ENCODE measurements around the gene NSMCE1.
A peak's percentile ranks its signal among the peaks of the same experiment; 100 is the strongest.

Gene NSMCE1

GRCh38 chr16:27232061-27232900 is 36.3 kb downstream of the NSMCE1 start:
- Histone ChIP-seq H3K4me3 (ENCODE audit: control insufficient read depth in 1 of 7, extremely low read depth in 1 of 7, insufficient read depth in 4 of 7, low read depth in 2 of 7, low read length in 6 of 7) (peak overlapping the region in 3 of 7 experiments; percentile 1 to 43 (median 37)), H3K27ac (ENCODE audit: insufficient read depth in 1 of 2, low read depth in 1 of 2, low read length in 2 of 2, poor library complexity in 1 of 2, severe bottlenecking in 2 of 2) (no peak overlapping the region), H3K27me3 (replicated peaks in 2 of 5; ENCODE audit: control insufficient read depth in 4 of 5, insufficient read depth in 5 of 5, low read length in 4 of 5) (no peaks in the 10 kb centered on the region), H3K4me1 (ENCODE audit: control extremely low read depth in 1 of 4, control insufficient read depth in 4 of 4, insufficient read depth in 4 of 4, low read length in 3 of 4) (peaks cover 15 to 86% (median 82%) of the 10 kb centered on the region in 4 experiments), H3K36me3 (ENCODE audit: control insufficient read depth in 4 of 4, insufficient read depth in 4 of 4, low read length in 3 of 4) (peaks cover 0 to 25% (median 6%) of the 10 kb centered on the region in 4 experiments), H3K9me3 (ENCODE audit: control extremely low read depth in 1 of 5, control insufficient read depth in 4 of 5, insufficient read depth in 2 of 5, low read depth in 1 of 5, low read length in 4 of 5) (no peaks in the 10 kb centered on the region)
- CTCF ChIA-PET: interaction anchor here (0.7 to 5.8 kb wide), 7 partner anchors 23 to 143 kb away, joined by 4 to 38 read pairs (median 5); no protein-coding TSS in a partner anchor
- DNase-seq: peak in 2 of 3 donors; percentile 70 to 80
- POLR2A ChIA-PET: no interaction called here
- WGBS (ENCODE audit: insufficient coverage): 37% methylated on average over 24 of the region's 26 CpGs

- H3K36me3 ChIP-seq (ENCODE audit: control insufficient read depth in 4 of 4, insufficient read depth in 4 of 4, low read length in 3 of 4): peaks cover 0 to 31% (median 7%) of the 10 kb centered on the region in 4 experiments
- 28% methylated on average over 4 of the region's 8 CpGs for WGBS (ENCODE audit: insufficient coverage)
- H3K27me3 ChIP-seq (replicated peaks in 2 of 5; ENCODE audit: control insufficient read depth in 4 of 5, insufficient read depth in 5 of 5, low read length in 4 of 5): no peaks in the 10 kb centered on the region
- DNase-seq: no peak
- H3K27ac ChIP-seq (ENCODE audit: insufficient read depth in 1 of 2, low read depth in 1 of 2, low read length in 2 of 2, poor library complexity in 1 of 2, severe bottlenecking in 2 of 2): no peak overlapping the region
- H3K4me3 ChIP-seq (ENCODE audit: control insufficient read depth in 1 of 7, extremely low read depth in 1 of 7, insufficient read depth in 4 of 7, low read depth in 2 of 7, low read length in 6 of 7): peak overlapping the region in 2 of 7 experiments; percentile 1 to 19
- CTCF ChIA-PET: interaction anchor here (0.7 to 5.8 kb wide), 8 partner anchors 23 to 144 kb away, joined by 3 to 38 read pairs (median 5); no protein-coding TSS in a partner anchor
- H3K4me1 ChIP-seq (ENCODE audit: control extremely low read depth in 1 of 4, control insufficient read depth in 4 of 4, insufficient read depth in 4 of 4, low read length in 3 of 4): peaks cover 14 to 80% (median 77%) of the 10 kb centered on the region in 4 experiments
- no peaks in the 10 kb centered on the region for H3K9me3 ChIP-seq (ENCODE audit: control extremely low read depth in 1 of 5, control insufficient read depth in 4 of 5, insufficient read depth in 2 of 5, low read depth in 1 of 5, low read length in 4 of 5)
- POLR2A ChIA-PET: no interaction called here
Observed at GRCh38 chr16:27231692-27232060, 36.9 kb downstream of the NSMCE1 start.

GRCh38 chr16:27230562-27231001 is 38.0 kb downstream of the NSMCE1 start:
- 78% methylated on average over 16 of the region's 16 CpGs for WGBS (ENCODE audit: insufficient coverage)
- H3K36me3 ChIP-seq (ENCODE audit: control insufficient read depth in 4 of 4, insufficient read depth in 4 of 4, low read length in 3 of 4): peaks cover 0 to 37% (median 10%) of the 10 kb centered on the region in 4 experiments
- POLR2A ChIA-PET: no interaction called here
- H3K27ac ChIP-seq (ENCODE audit: insufficient read depth in 1 of 2, low read depth in 1 of 2, low read length in 2 of 2, poor library complexity in 1 of 2, severe bottlenecking in 2 of 2): no peak overlapping the region
- peak in 2 of 3 donors; percentile 51 to 67 for DNase-seq
- no peaks in the 10 kb centered on the region for H3K27me3 ChIP-seq (replicated peaks in 2 of 5; ENCODE audit: control insufficient read depth in 4 of 5, insufficient read depth in 5 of 5, low read length in 4 of 5)
- H3K9me3 ChIP-seq (ENCODE audit: control extremely low read depth in 1 of 5, control insufficient read depth in 4 of 5, insufficient read depth in 2 of 5, low read depth in 1 of 5, low read length in 4 of 5): no peaks in the 10 kb centered on the region
- H3K4me1 ChIP-seq (ENCODE audit: control extremely low read depth in 1 of 4, control insufficient read depth in 4 of 4, insufficient read depth in 4 of 4, low read length in 3 of 4): peaks cover 10 to 79% (median 74%) of the 10 kb centered on the region in 4 experiments
- CTCF ChIA-PET: interaction anchor here (0.7 to 4.2 kb wide), 6 partner anchors 13 to 174 kb away, joined by 3 to 20 read pairs (median 3); no protein-coding TSS in a partner anchor
- H3K4me3 ChIP-seq (ENCODE audit: control insufficient read depth in 1 of 7, extremely low read depth in 1 of 7, insufficient read depth in 4 of 7, low read depth in 2 of 7, low read length in 6 of 7): no peak overlapping the region

DNA sequence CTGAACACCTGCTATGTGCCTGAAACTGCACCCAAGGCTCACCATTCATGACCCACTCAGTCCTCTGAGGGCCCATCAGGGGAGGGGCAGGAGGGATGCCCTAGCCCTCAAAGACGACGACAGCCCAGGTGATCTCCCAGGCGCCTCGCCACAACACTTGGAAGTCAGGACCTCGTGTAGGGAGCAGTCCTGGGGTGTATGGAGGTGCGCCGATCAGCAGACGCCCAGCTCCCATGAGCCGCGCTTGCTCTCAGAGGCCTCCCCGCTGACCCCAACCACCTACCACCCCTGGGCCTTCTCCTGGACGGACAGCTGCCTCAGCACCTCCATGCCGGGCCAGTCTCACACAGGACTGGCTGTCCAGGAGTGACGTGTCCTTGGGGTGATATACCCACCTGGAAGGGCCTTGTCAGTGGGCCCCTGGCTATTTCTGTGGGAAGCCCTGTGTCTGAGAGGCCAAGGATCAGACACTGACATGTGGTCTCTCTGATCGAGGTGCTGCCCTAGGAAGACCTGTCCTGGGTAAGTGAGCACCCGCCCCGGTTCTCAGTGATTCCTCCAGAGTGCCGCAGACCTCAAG is 38.6 kb downstream of the NSMCE1 start:
- H3K36me3 ChIP-seq (ENCODE audit: control insufficient read depth in 4 of 4, insufficient read depth in 4 of 4, low read length in 3 of 4): peaks cover 0 to 38% (median 11%) of the 10 kb centered on the region in 4 experiments
- H3K27me3 ChIP-seq (replicated peaks in 2 of 5; ENCODE audit: control insufficient read depth in 4 of 5, insufficient read depth in 5 of 5, low read length in 4 of 5): no peaks in the 10 kb centered on the region
- ChIA-PET CTCF (interaction anchor here (0.9 to 4.2 kb wide), 9 partner anchors 11 to 138 kb away, joined by 3 to 20 read pairs (median 3); no protein-coding TSS in a partner anchor), POLR2A (no interaction called here)
- H3K4me1 ChIP-seq (ENCODE audit: control extremely low read depth in 1 of 4, control insufficient read depth in 4 of 4, insufficient read depth in 4 of 4, low read length in 3 of 4): peaks cover 9 to 76% (median 71%) of the 10 kb centered on the region in 4 experiments
- H3K9me3 ChIP-seq (ENCODE audit: control extremely low read depth in 1 of 5, control insufficient read depth in 4 of 5, insufficient read depth in 2 of 5, low read depth in 1 of 5, low read length in 4 of 5): no peaks in the 10 kb centered on the region
- H3K4me3 ChIP-seq (ENCODE audit: control insufficient read depth in 1 of 7, extremely low read depth in 1 of 7, insufficient read depth in 4 of 7, low read depth in 2 of 7, low read length in 6 of 7): no peak overlapping the region
- H3K27ac ChIP-seq (ENCODE audit: insufficient read depth in 1 of 2, low read depth in 1 of 2, low read length in 2 of 2, poor library complexity in 1 of 2, severe bottlenecking in 2 of 2): no peak overlapping the region
- 97% methylated on average over 18 of the region's 18 CpGs for WGBS (ENCODE audit: insufficient coverage)
- DNase-seq: no peak

- CTCF ChIA-PET: interaction anchor here (0.9 to 4.2 kb wide), 5 partner anchors 10 to 133 kb away, joined by 3 to 15 read pairs (median 4); no protein-coding TSS in a partner anchor
- POLR2A ChIA-PET: interaction anchor here (0.6 kb wide), 1 partner anchor 45 kb away, joined by 6 read pairs; no protein-coding TSS in a partner anchor
- Histone ChIP-seq H3K36me3 (ENCODE audit: control insufficient read depth in 4 of 4, insufficient read depth in 4 of 4, low read length in 3 of 4) (peaks cover 0 to 47% (median 19%) of the 10 kb centered on the region in 4 experiments), H3K27me3 (replicated peaks in 2 of 5; ENCODE audit: control insufficient read depth in 4 of 5, insufficient read depth in 5 of 5, low read length in 4 of 5) (no peaks in the 10 kb centered on the region), H3K4me3 (ENCODE audit: control insufficient read depth in 1 of 7, extremely low read depth in 1 of 7, insufficient read depth in 4 of 7, low read depth in 2 of 7, low read length in 6 of 7) (no peak overlapping the region), H3K9me3 (ENCODE audit: control extremely low read depth in 1 of 5, control insufficient read depth in 4 of 5, insufficient read depth in 2 of 5, low read depth in 1 of 5, low read length in 4 of 5) (no peaks in the 10 kb centered on the region), H3K4me1 (ENCODE audit: control extremely low read depth in 1 of 4, control insufficient read depth in 4 of 4, insufficient read depth in 4 of 4, low read length in 3 of 4) (peaks cover 6 to 65% (median 60%) of the 10 kb centered on the region in 4 experiments), H3K27ac (ENCODE audit: insufficient read depth in 1 of 2, low read depth in 1 of 2, low read length in 2 of 2, poor library complexity in 1 of 2, severe bottlenecking in 2 of 2) (no peak overlapping the region)
- no peak for DNase-seq
- WGBS (ENCODE audit: insufficient coverage): 94% methylated on average over 20 of the region's 21 CpGs
Observed at GRCh38 chr16:27228621-27229501, 39.7 kb downstream of the NSMCE1 start.

- no peak overlapping the region for H3K27ac ChIP-seq (ENCODE audit: insufficient read depth in 1 of 2, low read depth in 1 of 2, low read length in 2 of 2, poor library complexity in 1 of 2, severe bottlenecking in 2 of 2)
- H3K4me1 ChIP-seq (ENCODE audit: control extremely low read depth in 1 of 4, control insufficient read depth in 4 of 4, insufficient read depth in 4 of 4, low read length in 3 of 4): peaks cover 5 to 57% (median 52%) of the 10 kb centered on the region in 4 experiments
- no peak overlapping the region for H3K4me3 ChIP-seq (ENCODE audit: control insufficient read depth in 1 of 7, extremely low read depth in 1 of 7, insufficient read depth in 4 of 7, low read depth in 2 of 7, low read length in 6 of 7)
- ChIA-PET POLR2A (no interaction called here), CTCF (interaction anchor here (2.1 to 4.2 kb wide), 2 partner anchors 9 to 19 kb away, joined by 6 to 15 read pairs; no protein-coding TSS in a partner anchor)
- H3K36me3 ChIP-seq (ENCODE audit: control insufficient read depth in 4 of 4, insufficient read depth in 4 of 4, low read length in 3 of 4): peaks cover 0 to 48% (median 20%) of the 10 kb centered on the region in 4 experiments
- peak in 2 of 3 donors; percentile 33 to 56 for DNase-seq
- no peaks in the 10 kb centered on the region for H3K27me3 ChIP-seq (replicated peaks in 2 of 5; ENCODE audit: control insufficient read depth in 4 of 5, insufficient read depth in 5 of 5, low read length in 4 of 5)
- WGBS (ENCODE audit: insufficient coverage): 56% methylated on average over 6 of the region's 12 CpGs
- no peaks in the 10 kb centered on the region for H3K9me3 ChIP-seq (ENCODE audit: control extremely low read depth in 1 of 5, control insufficient read depth in 4 of 5, insufficient read depth in 2 of 5, low read depth in 1 of 5, low read length in 4 of 5)
Observed at GRCh38 chr16:27228045-27228444, 40.5 kb downstream of the NSMCE1 start.

Data from common myeloid progenitor, CD34-positive (primary cell).